HepG2 (cell line): Measurements from ENCODE around the gene PNN. TPM values are rescaled to one million over a fixed set of nuclear protein-coding genes. Genes with fewer than 3 reads are reported as not detected.
A peak's percentile ranks its signal among the peaks of the same experiment; 100 is the strongest.

Experiments
- KLF15 ChIP-seq: sonication (generic); formaldehyde crosslinking; IDR thresholded peaks from 2 replicates; pipeline ENCODE4 v1.8.1; 2023; ENCODE audit warnings: borderline replicate concordance, mild to moderate bottlenecking, inconsistent platforms, missing genetic modification reagents, mixed read lengths
- NCOA1 ChIP-seq: sonication (generic); formaldehyde crosslinking; IDR thresholded peaks from 2 replicates; pipeline ENCODE4 v1.9.0; 2021; ENCODE audit warnings: missing genetic modification reagents
- NFYB ChIP-seq: sonication (generic); formaldehyde crosslinking; IDR thresholded peaks from 2 replicates; pipeline ENCODE4 v1.4.0; 2020; ENCODE audit warnings: missing genetic modification reagents
- PLSCR1 ChIP-seq: sonication (generic); formaldehyde crosslinking; IDR thresholded peaks from 2 replicates; pipeline ENCODE4 v1.5.0; 2020; ENCODE audit warnings: missing genetic modification reagents, mild to moderate bottlenecking, borderline replicate concordance
- POLR2AphosphoS5 ChIP-seq: IDR thresholded peaks from 2 replicates; pipeline ENCODE4 v1.6.1; 2012; ENCODE audit warnings: low read depth, low read length
- TCF7L2 ChIP-seq: IDR thresholded peaks from 2 replicates; pipeline ENCODE4 v1.6.1; 2011; ENCODE audit warnings: mild to moderate bottlenecking, low read depth, low read length, moderate library complexity
- ZBTB7B ChIP-seq: sonication (generic); formaldehyde crosslinking; IDR thresholded peaks from 2 replicates; pipeline ENCODE4 v1.4.0; 2020; ENCODE audit warnings: missing genetic modification reagents
- ZEB1 ChIP-seq: IDR thresholded peaks from 2 replicates; pipeline ENCODE4 v1.6.1; 2012; ENCODE audit warnings: mild to moderate bottlenecking, low read depth, inconsistent platforms; ENCODE audit not compliant: insufficient replicate concordance
- ZKSCAN1 ChIP-seq: fragments of 150-350 bp; IDR thresholded peaks from 2 replicates; pipeline ENCODE4 v1.6.1; 2014; ENCODE audit warnings: low read length
- ZNF20 ChIP-seq: sonication (generic); formaldehyde crosslinking; IDR thresholded peaks from 2 replicates; pipeline ENCODE4 v1.4.0; 2020; ENCODE audit warnings: mild to moderate bottlenecking, moderate library complexity, missing genetic modification reagents
- ZNF333 ChIP-seq: sonication (generic); formaldehyde crosslinking; IDR thresholded peaks from 2 replicates; pipeline ENCODE4 v1.4.0; 2020; ENCODE audit warnings: mild to moderate bottlenecking, missing genetic modification reagents, borderline replicate concordance
- ZNF629 ChIP-seq: sonication (generic); formaldehyde crosslinking; conservative IDR thresholded peaks from 2 replicates; pipeline ENCODE4 v1.5.0; 2020; ENCODE audit warnings: missing genetic modification reagents
- polyA plus RNA-seq, 8 experiments: library from polyadenylated mRNA; depleted of rRNA in 3 of 8; stranded (reverse) in 7 of 8; unstranded in 1 of 8; fragments of >200 nt; fragmentation: Illumina TruSeq in 4 of 8; extraction: Trizol in 4 of 8; gene quantifications; 2 replicates each; pipeline versions ENCODE4 v1.2.1 to v1.2.3, GENCODE V29; 2011 to 2016; ENCODE audit warnings: low read depth in 4 of 8, missing spikeins in 1 of 8, mixed read lengths in 1 of 8; ENCODE audit not compliant: insufficient read depth in 1 of 8
- total RNA-seq, 5 experiments: library from RNA; depleted of rRNA; stranded (reverse); fragments of >200 nt; fragmentation: Illumina TruSeq; extraction: Trizol; gene quantifications; 2 replicates each; pipeline ENCODE4 v1.2.3, GENCODE V29; 2016; ENCODE audit warnings: low read depth in 1 of 5
- TF ChIP-seq, protein P1 (sequence below): sonication (generic); formaldehyde crosslinking; IDR thresholded peaks from 2 replicates; pipeline ENCODE4 v1.5.0; 2020; ENCODE audit warnings: missing genetic modification reagents
- TF ChIP-seq, protein P2 (sequence below): IDR thresholded peaks from 2 replicates; pipeline ENCODE4 v1.6.1; 2016; ENCODE audit warnings: missing genetic modification reagents, missing compliant biosample characterization
- TF ChIP-seq, protein P3 (sequence below): sonication (generic); formaldehyde crosslinking; IDR thresholded peaks from 2 replicates; pipeline ENCODE4 v1.4.0; 2020; ENCODE audit warnings: missing genetic modification reagents
- TF ChIP-seq, protein P4 (sequence below): sonication (generic); formaldehyde crosslinking; IDR thresholded peaks from 2 replicates; pipeline ENCODE4 v1.8.0; 2022; ENCODE audit warnings: mild to moderate bottlenecking, missing genetic modification reagents, borderline replicate concordance
- TF ChIP-seq, protein P5 (sequence below): sonication (generic); formaldehyde crosslinking; IDR thresholded peaks from 2 replicates; pipeline ENCODE4 v1.4.0; 2020; ENCODE audit warnings: missing genetic modification reagents, borderline replicate concordance

PNN gene
- total and polyA plus RNA-seq, 2 of the 13 experiments (the other 11 are each of a cell fraction or from before 2014, with no cell fraction given), result 58.0 to 214 TPM

DNA sequence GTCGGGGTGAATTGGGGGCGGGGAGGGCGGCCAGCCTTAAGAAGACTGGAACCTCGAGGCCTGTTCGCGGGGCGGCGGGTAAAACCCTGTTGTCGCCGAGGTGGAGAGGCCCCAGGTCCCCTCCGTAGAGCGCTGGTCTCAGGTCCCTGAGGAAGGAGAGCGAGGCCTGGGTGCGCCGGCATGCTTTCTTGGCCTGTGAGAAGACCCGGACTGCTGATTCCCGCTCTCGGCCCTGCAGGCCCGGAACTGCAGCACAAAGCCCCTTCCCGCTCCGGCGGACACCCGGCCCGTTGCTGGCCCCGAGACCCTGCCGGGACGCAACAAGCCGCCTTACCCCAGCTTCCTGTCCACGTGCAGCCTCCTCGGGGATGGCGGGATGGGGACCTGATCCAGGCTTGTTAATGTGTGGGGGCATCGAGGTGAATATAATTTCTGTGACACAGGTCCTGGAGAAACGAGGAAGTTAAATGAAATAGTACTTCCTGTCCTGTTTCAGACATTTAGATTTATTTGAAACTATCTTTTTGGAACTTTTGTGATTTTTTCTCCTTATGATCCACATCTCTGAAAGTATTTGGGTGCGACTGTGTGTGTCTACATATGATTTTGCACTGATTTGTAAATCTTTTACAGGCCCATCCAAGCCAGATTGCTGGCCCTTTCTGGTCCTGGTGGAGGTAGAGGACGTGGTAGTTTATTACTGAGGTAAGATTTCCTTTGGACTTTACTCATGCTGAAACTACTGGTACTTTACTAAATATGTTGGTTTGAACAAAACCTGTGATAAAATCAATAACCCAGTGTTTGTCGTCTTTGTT lies 600 bp downstream of the PNN start (continued):
- TF ChIP-seq ZEB1 (no peak), ZNF333 (peak; percentile 42; the same call in 1 of the 2 replicates), ZNF629 (CRISPR knock-in tag) (0 out of 2 replicates have a peak, but pooled peaks have one; percentile 10), TCF7L2 (no peak), NFYB (CRISPR knock-in tag) (no peak), ZKSCAN1 (no peak), ZNF20 (no peak; the same call in 1 of the 2 replicates), POLR2AphosphoS5 (no peak), PLSCR1 (CRISPR knock-in tag) (no peak), KLF15 (CRISPR knock-in tag) (peak; percentile 23; the same call in 1 of the 2 replicates), NCOA1 (CRISPR knock-in tag) (peak; percentile 30; the same call in 1 of the 2 replicates), ZBTB7B (peak; percentile 63)
- TF ChIP-seq, protein P1, sequence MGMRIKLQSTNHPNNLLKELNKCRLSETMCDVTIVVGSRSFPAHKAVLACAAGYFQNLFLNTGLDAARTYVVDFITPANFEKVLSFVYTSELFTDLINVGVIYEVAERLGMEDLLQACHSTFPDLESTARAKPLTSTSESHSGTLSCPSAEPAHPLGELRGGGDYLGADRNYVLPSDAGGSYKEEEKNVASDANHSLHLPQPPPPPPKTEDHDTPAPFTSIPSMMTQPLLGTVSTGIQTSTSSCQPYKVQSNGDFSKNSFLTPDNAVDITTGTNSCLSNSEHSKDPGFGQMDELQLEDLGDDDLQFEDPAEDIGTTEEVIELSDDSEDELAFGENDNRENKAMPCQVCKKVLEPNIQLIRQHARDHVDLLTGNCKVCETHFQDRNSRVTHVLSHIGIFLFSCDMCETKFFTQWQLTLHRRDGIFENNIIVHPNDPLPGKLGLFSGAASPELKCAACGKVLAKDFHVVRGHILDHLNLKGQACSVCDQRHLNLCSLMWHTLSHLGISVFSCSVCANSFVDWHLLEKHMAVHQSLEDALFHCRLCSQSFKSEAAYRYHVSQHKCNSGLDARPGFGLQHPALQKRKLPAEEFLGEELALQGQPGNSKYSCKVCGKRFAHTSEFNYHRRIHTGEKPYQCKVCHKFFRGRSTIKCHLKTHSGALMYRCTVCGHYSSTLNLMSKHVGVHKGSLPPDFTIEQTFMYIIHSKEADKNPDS, result no peak; the same call in none of the 2 replicates
- TF ChIP-seq, protein P2, sequence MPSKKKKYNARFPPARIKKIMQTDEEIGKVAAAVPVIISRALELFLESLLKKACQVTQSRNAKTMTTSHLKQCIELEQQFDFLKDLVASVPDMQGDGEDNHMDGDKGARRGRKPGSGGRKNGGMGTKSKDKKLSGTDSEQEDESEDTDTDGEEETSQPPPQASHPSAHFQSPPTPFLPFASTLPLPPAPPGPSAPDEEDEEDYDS (CRISPR knock-in tag), result no peak
- TF ChIP-seq, protein P3, sequence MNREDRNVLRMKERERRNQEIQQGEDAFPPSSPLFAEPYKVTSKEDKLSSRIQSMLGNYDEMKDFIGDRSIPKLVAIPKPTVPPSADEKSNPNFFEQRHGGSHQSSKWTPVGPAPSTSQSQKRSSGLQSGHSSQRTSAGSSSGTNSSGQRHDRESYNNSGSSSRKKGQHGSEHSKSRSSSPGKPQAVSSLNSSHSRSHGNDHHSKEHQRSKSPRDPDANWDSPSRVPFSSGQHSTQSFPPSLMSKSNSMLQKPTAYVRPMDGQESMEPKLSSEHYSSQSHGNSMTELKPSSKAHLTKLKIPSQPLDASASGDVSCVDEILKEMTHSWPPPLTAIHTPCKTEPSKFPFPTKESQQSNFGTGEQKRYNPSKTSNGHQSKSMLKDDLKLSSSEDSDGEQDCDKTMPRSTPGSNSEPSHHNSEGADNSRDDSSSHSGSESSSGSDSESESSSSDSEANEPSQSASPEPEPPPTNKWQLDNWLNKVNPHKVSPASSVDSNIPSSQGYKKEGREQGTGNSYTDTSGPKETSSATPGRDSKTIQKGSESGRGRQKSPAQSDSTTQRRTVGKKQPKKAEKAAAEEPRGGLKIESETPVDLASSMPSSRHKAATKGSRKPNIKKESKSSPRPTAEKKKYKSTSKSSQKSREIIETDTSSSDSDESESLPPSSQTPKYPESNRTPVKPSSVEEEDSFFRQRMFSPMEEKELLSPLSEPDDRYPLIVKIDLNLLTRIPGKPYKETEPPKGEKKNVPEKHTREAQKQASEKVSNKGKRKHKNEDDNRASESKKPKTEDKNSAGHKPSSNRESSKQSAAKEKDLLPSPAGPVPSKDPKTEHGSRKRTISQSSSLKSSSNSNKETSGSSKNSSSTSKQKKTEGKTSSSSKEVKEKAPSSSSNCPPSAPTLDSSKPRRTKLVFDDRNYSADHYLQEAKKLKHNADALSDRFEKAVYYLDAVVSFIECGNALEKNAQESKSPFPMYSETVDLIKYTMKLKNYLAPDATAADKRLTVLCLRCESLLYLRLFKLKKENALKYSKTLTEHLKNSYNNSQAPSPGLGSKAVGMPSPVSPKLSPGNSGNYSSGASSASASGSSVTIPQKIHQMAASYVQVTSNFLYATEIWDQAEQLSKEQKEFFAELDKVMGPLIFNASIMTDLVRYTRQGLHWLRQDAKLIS (CRISPR knock-in tag), result peak; percentile 35
- TF ChIP-seq, protein P4, sequence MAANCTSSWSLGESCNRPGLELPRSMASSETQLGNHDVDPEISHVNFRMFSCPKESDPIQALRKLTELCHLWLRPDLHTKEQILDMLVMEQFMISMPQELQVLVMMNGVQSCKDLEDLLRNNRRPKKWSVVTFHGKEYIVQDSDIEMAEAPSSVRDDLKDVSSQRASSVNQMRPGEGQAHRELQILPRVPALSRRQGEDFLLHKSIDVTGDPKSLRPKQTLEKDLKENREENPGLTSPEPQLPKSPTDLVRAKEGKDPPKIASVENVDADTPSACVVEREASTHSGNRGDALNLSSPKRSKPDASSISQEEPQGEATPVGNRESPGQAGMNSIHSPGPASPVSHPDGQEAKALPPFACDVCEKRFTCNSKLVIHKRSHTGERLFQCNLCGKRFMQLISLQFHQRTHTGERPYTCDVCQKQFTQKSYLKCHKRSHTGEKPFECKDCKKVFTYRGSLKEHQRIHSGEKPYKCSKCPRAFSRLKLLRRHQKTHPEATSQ (CRISPR knock-in tag), result peak; percentile 19; the same call in 1 of the 2 replicates
- TF ChIP-seq, protein P5, sequence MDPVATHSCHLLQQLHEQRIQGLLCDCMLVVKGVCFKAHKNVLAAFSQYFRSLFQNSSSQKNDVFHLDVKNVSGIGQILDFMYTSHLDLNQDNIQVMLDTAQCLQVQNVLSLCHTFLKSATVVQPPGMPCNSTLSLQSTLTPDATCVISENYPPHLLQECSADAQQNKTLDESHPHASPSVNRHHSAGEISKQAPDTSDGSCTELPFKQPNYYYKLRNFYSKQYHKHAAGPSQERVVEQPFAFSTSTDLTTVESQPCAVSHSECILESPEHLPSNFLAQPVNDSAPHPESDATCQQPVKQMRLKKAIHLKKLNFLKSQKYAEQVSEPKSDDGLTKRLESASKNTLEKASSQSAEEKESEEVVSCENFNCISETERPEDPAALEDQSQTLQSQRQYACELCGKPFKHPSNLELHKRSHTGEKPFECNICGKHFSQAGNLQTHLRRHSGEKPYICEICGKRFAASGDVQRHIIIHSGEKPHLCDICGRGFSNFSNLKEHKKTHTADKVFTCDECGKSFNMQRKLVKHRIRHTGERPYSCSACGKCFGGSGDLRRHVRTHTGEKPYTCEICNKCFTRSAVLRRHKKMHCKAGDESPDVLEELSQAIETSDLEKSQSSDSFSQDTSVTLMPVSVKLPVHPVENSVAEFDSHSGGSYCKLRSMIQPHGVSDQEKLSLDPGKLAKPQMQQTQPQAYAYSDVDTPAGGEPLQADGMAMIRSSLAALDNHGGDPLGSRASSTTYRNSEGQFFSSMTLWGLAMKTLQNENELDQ (CRISPR knock-in tag), result no peak
